Panc1 (cell line): Measurements from ENCODE around the gene OR9Q1. TPM values are rescaled to one million over a fixed set of nuclear protein-coding genes. Genes with fewer than 3 reads are reported as not detected.

Experiments used
- ATAC-seq: fragments of 200-7000 bp; cut with Tn5 transposase; 2 replicates; pipeline ENCODE4 v1.9.1; 2020; ENCODE audit warnings: mild to moderate bottlenecking, moderate library complexity
- BruUV-seq: library from RNA; stranded (reverse); fragments of 400-500 nt; replicated peaks from 2 replicates; lab custom pipeline; 2021; lab: Mats Ljungman, UMichigan
- CTCF ChIA-PET: fragments of 300-600 bp; sonication (Branson Sonifier 250); formaldehyde crosslinking; loops from one replicate; lab custom pipeline; 2022; ENCODE audit warnings: antibody characterized with exemption; lab: Charles Lee
- POLR2A ChIA-PET: fragments of 300-600 bp; sonication (Branson Sonifier 250); formaldehyde crosslinking; loops from one replicate; lab custom pipeline; 2022; ENCODE audit warnings: antibody characterized with exemption; lab: Charles Lee
- DNase-seq: peaks from one replicate; pipeline ENCODE4 v3.0.0-alpha.2; 2010; ENCODE audit warnings: low read depth, low spot score
- H3K27ac ChIP-seq: 2 replicates; pipeline ENCODE4 v1.5.1; 2011; ENCODE audit warnings: mild to moderate bottlenecking, low read length, inconsistent platforms
- H3K27me3 ChIP-seq: fragments of 200-500 bp; sonication (Bioruptor generic); 2 replicates; pipeline ENCODE4 v1.6.0; 2014; ENCODE audit warnings: low read length, inconsistent platforms; ENCODE audit not compliant: control insufficient read depth, insufficient read depth
- H3K36me3 ChIP-seq: fragments of 200-500 bp; sonication (Bioruptor generic); 2 replicates; pipeline ENCODE4 v1.5.1; 2014; ENCODE audit warnings: inconsistent platforms, mild to moderate bottlenecking, low read length, moderate library complexity; ENCODE audit not compliant: control insufficient read depth, insufficient read depth
- H3K4me1 ChIP-seq: 2 replicates; pipeline ENCODE4 v1.5.1; 2011; ENCODE audit warnings: inconsistent platforms, mild to moderate bottlenecking, low read length, moderate library complexity; ENCODE audit not compliant: control insufficient read depth, insufficient read depth
- H3K4me3 ChIP-seq, 2 experiments: 2 replicates each; pipeline ENCODE4 v1.5.1; 2011 to 2012; ENCODE audit warnings: low read depth in 2 of 2, low read length in 2 of 2, mild to moderate bottlenecking in 2 of 2, inconsistent platforms in 1 of 2, moderate library complexity in 1 of 2
- H3K9me3 ChIP-seq: fragments of 200-500 bp; sonication (Bioruptor generic); 2 replicates; pipeline ENCODE4 v1.5.1; 2014; ENCODE audit warnings: low read depth, mild to moderate bottlenecking, inconsistent platforms, low read length, moderate library complexity; ENCODE audit not compliant: control insufficient read depth, insufficient read depth
- POLR2AphosphoS5 ChIP-seq: IDR thresholded peaks from 2 replicates; pipeline ENCODE4 v1.6.1; 2012; ENCODE audit warnings: mild to moderate bottlenecking, low read depth, low read length, moderate library complexity
- SIN3A ChIP-seq: IDR thresholded peaks from 2 replicates; pipeline ENCODE4 v1.6.1; 2012; ENCODE audit warnings: low read depth, mild to moderate bottlenecking, low read length, moderate library complexity, borderline replicate concordance; ENCODE audit not compliant: insufficient read depth
- TCF7L2 ChIP-seq: IDR thresholded peaks from 2 replicates; pipeline ENCODE4 v1.6.1; 2011; ENCODE audit warnings: mild to moderate bottlenecking, low read depth, low read length, inconsistent platforms
- in situ Hi-C: cut with HindIII; loops from 2 replicates; pipeline ENCODE4 v1.10.0; 2016; ENCODE audit warnings: low sequenced_read_pairs, low pct_unique_long_range_greater_than_20kb
- intact Hi-C: fragments of 100-400 bp; cut with micrococcal nuclease; formaldehyde crosslinking; loops from one replicate; pipeline ENCODE4 v1.10.0; 2022; ENCODE audit not compliant: unreplicated experiment
- total RNA-seq: library from RNA; stranded (reverse); gene quantifications from one replicate; pipeline ENCODE4 v1.2.1, GENCODE V29; 2021; ENCODE audit not compliant: unreplicated experiment
- TF ChIP-seq, protein P1 (sequence below), 2 experiments: IDR thresholded peaks; 2 replicates each; pipeline ENCODE4 v1.6.1; 2011 to 2012; ENCODE audit warnings: low read depth in 2 of 2, control low read depth in 1 of 2, low read length in 1 of 2, mild to moderate bottlenecking in 1 of 2, moderate library complexity in 1 of 2; ENCODE audit not compliant: insufficient read depth in 1 of 2
- TF ChIP-seq, protein P2 (sequence below): fragments of 450-650 bp; IDR thresholded peaks from 2 replicates; pipeline ENCODE4 v1.5.1; 2017; ENCODE audit warnings: mild to moderate bottlenecking

Gene OR9Q1
- total RNA-seq, 1 experiment from 2014 or later, result not detected

DNA sequence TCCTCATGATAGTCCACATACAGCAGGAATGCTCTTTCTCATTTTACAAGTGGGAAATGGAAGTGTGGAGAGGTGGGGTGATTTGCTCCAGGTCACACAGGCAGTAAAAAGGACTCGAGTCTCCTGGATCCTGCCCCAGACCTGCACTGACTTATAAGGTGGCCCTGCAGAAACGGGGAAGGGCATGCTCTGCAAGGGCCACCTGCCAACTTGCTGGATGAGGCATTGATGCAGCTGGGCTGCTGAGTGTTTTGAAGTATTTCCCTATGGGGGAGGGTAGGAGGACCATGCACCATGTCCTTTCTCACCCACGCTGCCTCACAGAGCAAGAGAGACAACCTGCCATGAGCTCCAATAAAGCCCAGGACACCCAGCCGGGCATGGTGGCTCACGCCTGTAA, 44.0 kb downstream of the OR9Q1 start:
- no peak for TF ChIP-seq TCF7L2
- no peak for TF ChIP-seq POLR2AphosphoS5
- TF ChIP-seq, protein P1, sequence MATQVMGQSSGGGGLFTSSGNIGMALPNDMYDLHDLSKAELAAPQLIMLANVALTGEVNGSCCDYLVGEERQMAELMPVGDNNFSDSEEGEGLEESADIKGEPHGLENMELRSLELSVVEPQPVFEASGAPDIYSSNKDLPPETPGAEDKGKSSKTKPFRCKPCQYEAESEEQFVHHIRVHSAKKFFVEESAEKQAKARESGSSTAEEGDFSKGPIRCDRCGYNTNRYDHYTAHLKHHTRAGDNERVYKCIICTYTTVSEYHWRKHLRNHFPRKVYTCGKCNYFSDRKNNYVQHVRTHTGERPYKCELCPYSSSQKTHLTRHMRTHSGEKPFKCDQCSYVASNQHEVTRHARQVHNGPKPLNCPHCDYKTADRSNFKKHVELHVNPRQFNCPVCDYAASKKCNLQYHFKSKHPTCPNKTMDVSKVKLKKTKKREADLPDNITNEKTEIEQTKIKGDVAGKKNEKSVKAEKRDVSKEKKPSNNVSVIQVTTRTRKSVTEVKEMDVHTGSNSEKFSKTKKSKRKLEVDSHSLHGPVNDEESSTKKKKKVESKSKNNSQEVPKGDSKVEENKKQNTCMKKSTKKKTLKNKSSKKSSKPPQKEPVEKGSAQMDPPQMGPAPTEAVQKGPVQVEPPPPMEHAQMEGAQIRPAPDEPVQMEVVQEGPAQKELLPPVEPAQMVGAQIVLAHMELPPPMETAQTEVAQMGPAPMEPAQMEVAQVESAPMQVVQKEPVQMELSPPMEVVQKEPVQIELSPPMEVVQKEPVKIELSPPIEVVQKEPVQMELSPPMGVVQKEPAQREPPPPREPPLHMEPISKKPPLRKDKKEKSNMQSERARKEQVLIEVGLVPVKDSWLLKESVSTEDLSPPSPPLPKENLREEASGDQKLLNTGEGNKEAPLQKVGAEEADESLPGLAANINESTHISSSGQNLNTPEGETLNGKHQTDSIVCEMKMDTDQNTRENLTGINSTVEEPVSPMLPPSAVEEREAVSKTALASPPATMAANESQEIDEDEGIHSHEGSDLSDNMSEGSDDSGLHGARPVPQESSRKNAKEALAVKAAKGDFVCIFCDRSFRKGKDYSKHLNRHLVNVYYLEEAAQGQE (IDR thresholded peaks at IDR 0.05; ENCODE audit: insufficient read depth in 1 of 2, low read depth in 2 of 2, low read length in 1 of 2), result no peak
- no peak for TF ChIP-seq SIN3A
- TF ChIP-seq, protein P2, sequence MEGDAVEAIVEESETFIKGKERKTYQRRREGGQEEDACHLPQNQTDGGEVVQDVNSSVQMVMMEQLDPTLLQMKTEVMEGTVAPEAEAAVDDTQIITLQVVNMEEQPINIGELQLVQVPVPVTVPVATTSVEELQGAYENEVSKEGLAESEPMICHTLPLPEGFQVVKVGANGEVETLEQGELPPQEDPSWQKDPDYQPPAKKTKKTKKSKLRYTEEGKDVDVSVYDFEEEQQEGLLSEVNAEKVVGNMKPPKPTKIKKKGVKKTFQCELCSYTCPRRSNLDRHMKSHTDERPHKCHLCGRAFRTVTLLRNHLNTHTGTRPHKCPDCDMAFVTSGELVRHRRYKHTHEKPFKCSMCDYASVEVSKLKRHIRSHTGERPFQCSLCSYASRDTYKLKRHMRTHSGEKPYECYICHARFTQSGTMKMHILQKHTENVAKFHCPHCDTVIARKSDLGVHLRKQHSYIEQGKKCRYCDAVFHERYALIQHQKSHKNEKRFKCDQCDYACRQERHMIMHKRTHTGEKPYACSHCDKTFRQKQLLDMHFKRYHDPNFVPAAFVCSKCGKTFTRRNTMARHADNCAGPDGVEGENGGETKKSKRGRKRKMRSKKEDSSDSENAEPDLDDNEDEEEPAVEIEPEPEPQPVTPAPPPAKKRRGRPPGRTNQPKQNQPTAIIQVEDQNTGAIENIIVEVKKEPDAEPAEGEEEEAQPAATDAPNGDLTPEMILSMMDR, result no peak
- intact Hi-C loops (loop anchor here (5.0 to 10.0 kb wide), 2 partner anchors 57 to 445 kb away; partner anchors contain the start of gene OR9I1), in situ Hi-C loops (no loop called here)
- CTCF ChIA-PET, result interaction anchor here (0.7 kb wide), 1 partner anchor 997 kb away, joined by 3 read pairs; no protein-coding TSS in a partner anchor
- no peaks in the 10 kb centered on the region for H3K36me3 ChIP-seq
- ATAC-seq (no peak), DNase-seq (no peak)
- no peaks in the 10 kb centered on the region for H3K27me3 ChIP-seq
- no peak overlapping the region for H3K27ac ChIP-seq
- no peak overlapping the region for H3K4me3 ChIP-seq
- H3K9me3 ChIP-seq, result no peaks in the 10 kb centered on the region
- POLR2A ChIA-PET, result no interaction called here
- BruUV-seq, result no TSS peak
- H3K4me1 ChIP-seq, result no peaks in the 10 kb centered on the region

DNA sequence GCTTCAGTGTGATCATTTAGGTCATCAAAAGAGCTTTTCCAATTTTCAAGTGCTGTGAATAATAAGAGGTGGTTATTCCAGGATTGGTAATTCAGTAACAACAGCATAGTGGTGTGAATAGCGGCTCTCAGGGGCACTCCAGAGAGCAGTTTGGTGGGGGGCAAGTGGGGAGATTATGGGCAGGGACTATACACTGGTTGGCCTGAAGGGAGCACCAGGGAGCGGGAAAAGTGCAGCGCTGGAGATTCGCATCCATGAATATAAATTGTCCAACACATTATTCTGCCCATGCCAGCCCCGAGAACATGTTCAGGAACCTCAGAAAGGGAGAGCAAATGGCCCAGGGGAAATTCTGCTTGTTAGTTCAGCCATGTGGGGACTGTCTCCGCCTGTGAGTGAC, 45.0 kb downstream of the OR9Q1 start:
- Histone ChIP-seq H3K4me1 (no peaks in the 10 kb centered on the region), H3K4me3 (no peak overlapping the region), H3K27ac (no peak overlapping the region), H3K27me3 (no peaks in the 10 kb centered on the region), H3K9me3 (no peaks in the 10 kb centered on the region), H3K36me3 (no peaks in the 10 kb centered on the region)
- ATAC-seq (no peak), DNase-seq (no peak)
- ChIA-PET CTCF (no interaction called here), POLR2A (interaction anchor here (0.9 kb wide), 1 partner anchor 27 kb away, joined by 3 read pairs; no protein-coding TSS in a partner anchor)
- in situ Hi-C loops (no loop called here), intact Hi-C loops (loop anchor here (5.0 to 10.0 kb wide), 2 partner anchors 56 to 444 kb away; partner anchors contain the start of gene OR9I1)
- no TSS peak for BruUV-seq
- TF ChIP-seq, protein P1 (IDR thresholded peaks at IDR 0.05; ENCODE audit: insufficient read depth in 1 of 2, low read depth in 2 of 2, low read length in 1 of 2), result no peak
- TF ChIP-seq, protein P2, result 0 out of 2 replicates have a peak, but pooled peaks have one; percentile 13
